ENCODE data around the gene RBMY1E.
"Not testable (repeated sequence)": the region's sequence is repeated elsewhere in the genome, so short reads cannot be mapped to it uniquely, and the experiment has no call there.

The RBMY1E gene

DNA sequence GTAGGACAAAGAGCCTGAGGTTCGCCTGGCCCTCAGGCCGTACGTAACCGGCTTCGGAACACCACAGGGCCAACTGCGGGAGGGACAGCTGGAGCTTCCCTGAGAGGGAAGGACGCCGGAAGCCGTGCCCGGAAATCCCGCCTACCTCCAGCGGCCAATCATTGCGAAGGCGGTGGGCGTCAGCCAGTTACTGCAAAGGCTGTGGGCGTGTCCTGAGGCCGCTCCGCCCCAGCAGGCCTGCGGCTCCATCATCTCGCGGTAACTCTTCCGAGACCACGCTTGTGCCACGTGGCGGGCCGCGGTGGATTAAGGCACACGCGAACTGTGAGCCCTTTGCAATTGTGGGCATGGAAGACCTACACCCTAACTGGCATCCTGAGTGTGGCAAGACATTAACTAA, at the start of gene RBMY1E:
Gene RBMY1E, minus strand, starts transcription at position 101 of the 400 bp plus-strand sequence. CDS start 1,978 bp downstream, outside the sequence.
- not testable (repeated sequence) for DNase-seq (ENCODE audit: low spot score)

DNA sequence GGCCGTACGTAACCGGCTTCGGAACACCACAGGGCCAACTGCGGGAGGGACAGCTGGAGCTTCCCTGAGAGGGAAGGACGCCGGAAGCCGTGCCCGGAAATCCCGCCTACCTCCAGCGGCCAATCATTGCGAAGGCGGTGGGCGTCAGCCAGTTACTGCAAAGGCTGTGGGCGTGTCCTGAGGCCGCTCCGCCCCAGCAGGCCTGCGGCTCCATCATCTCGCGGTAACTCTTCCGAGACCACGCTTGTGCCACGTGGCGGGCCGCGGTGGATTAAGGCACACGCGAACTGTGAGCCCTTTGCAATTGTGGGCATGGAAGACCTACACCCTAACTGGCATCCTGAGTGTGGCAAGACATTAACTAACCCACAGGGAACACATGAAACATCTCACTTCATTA, 23.4 kb downstream of the RBMY1E start, which contains the start of gene RBMY1D:
Gene RBMY1D, minus strand, starts transcription at position 101 of the 400 bp plus-strand sequence. CDS start 2,013 bp downstream, outside the sequence.
- not testable (repeated sequence) for DNase-seq (ENCODE audit: low spot score)

DNA sequence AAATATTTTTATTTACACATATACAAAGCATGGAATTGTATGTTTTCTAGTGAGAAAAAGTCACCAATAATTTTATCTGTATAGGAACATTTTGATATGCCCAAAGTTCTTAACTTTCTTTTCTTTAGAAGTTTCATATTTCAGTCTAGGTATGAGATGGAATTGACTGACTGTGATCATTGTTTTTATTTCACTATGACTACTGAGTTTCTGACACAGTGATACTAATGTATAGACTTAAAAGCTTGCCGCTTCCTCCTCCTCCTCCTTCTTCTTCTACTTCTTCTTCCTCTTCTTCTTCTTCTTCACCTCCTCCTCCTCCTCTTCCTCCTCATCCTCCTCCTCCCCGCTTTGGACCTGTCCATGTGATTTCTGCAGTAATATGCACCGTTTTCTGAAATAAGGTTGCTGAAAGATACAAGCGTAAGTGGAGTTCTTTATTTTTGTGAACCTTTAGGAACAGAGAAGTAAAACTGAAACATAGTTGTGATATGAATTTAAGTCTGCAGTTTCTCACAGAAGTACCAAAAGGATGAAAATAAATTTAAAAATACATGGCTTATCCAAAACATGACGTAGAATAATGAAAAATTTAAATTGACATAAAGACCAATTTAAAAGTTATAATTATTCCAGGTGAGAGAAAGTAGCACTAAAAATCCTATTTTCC, 48.3 kb downstream of the RBMY1E start:
- DNase-seq (ENCODE audit: low spot score) = not testable (repeated sequence)

Data from ecto neural progenitor cell (in vitro differentiated cells).